Stimulated activated CD4-positive, alpha-beta T cell treated with anti-CD3 and anti-CD28 coated beads, Interleukin-1b, Interleukin-23, amount 100 ng/mL, for 1 hour (primary cell): ENCODE data around the gene ZNF136.

Experiments
- DNase-seq, 2 donors: peaks; one replicate each; pipeline ENCODE4 v3.0.0-alpha.2; 2020; ENCODE audit warnings: low read depth in 2 of 2

ZNF136 gene

GRCh38 chr19:12162882-12163806 lies at the start of gene ZNF136:
Gene ZNF136 (plus strand): TSS chr19:12163096. CDS start chr19:12163204, 108 bp downstream.
- peak; percentile 75 to 81 for DNase-seq

- no peak for DNase-seq
These were observed 49.8 kb upstream of the ZNF136 start for GRCh38 chr19:12113121-12113520.

GRCh38 chr19:12117201-12117970 lies 45.5 kb upstream of the ZNF136 start:
- DNase-seq: no peak

GRCh38 chr19:12126707-12127106 lies 36.2 kb upstream of the ZNF136 start:
- DNase-seq: no peak

GRCh38 chr19:12133069-12133468 lies 29.8 kb upstream of the ZNF136 start:
- no peak for DNase-seq

- no peak for DNase-seq
These were observed 25.5 kb upstream of the ZNF136 start for GRCh38 chr19:12137221-12137940.

- DNase-seq: no peak
These were observed 23.6 kb upstream of the ZNF136 start for GRCh38 chr19:12139269-12139668.

- DNase-seq: peak; percentile 73 to 82
These were observed 22.9 kb upstream of the ZNF136 start, which contains the start of gene ZNF20 for GRCh38 chr19:12139885-12140544. Gene ZNF20 (minus strand): TSS chr19:12140350. CDS start chr19:12140182, 168 bp downstream.

GRCh38 chr19:12140545-12141404 lies 22.1 kb upstream of the ZNF136 start:
- DNase-seq: peak; percentile 69 to 79

GRCh38 chr19:12141405-12141736 lies 21.5 kb upstream of the ZNF136 start:
- DNase-seq: no peak

- DNase-seq: no peak
These were observed 17.5 kb upstream of the ZNF136 start for GRCh38 chr19:12145348-12145747.

GRCh38 chr19:12155324-12155860 lies 7.5 kb upstream of the ZNF136 start:
- no peak for DNase-seq

GRCh38 chr19:12156223-12157058 lies 6.5 kb upstream of the ZNF136 start, which contains the start of gene ZNF625:
Gene ZNF625 (minus strand): TSS chr19:12156734. CDS start chr19:12156558, 176 bp downstream.
- no peak for DNase-seq

GRCh38 chr19:12159773-12160414 lies 3.0 kb upstream of the ZNF136 start:
- DNase-seq: no peak

GRCh38 chr19:12162513-12162881 lies 399 bp upstream of the ZNF136 start:
- DNase-seq: no peak

GRCh38 chr19:12163826-12164225 lies 930 bp downstream of the ZNF136 start:
- DNase-seq: no peak

GRCh38 chr19:12166626-12167025 lies 3.7 kb downstream of the ZNF136 start:
- DNase-seq: no peak

GRCh38 chr19:12180377-12180776 lies 17.5 kb downstream of the ZNF136 start:
- DNase-seq: no peak

- DNase-seq: no peak
These were observed 24.7 kb downstream of the ZNF136 start for GRCh38 chr19:12187625-12188024.
